Large intestine (tissue), 3 donors: ENCODE data around the gene FAM118B. TPM values are rescaled to one million over a fixed set of nuclear protein-coding genes. Genes with fewer than 3 reads are reported as not detected.

ENCODE experiments used
- DNase-seq, 2 donors: peaks; one replicate each; pipeline versions ENCODE4 v3.0.0 to v3.0.0-alpha.2; 2013
- H3K27ac ChIP-seq: one replicate; pipeline ENCODE4 v1.5.1; 2013; ENCODE audit warnings: low read length
- H3K27me3 ChIP-seq: 2 replicates; pipeline ENCODE4 v1.6.1; 2013; ENCODE audit warnings: low read length; ENCODE audit not compliant: control insufficient read depth, insufficient read depth
- H3K36me3 ChIP-seq: 2 replicates; pipeline ENCODE4 v1.6.1; 2013; ENCODE audit warnings: low read length; ENCODE audit not compliant: control insufficient read depth, insufficient read depth
- H3K4me1 ChIP-seq: one replicate; pipeline ENCODE4 v1.6.1; 2013; ENCODE audit warnings: low read length; ENCODE audit not compliant: control insufficient read depth, insufficient read depth
- H3K4me3 ChIP-seq: one replicate; pipeline ENCODE4 v1.5.1; 2013; ENCODE audit warnings: low read length
- H3K9me3 ChIP-seq: one replicate; pipeline ENCODE4 v1.6.1; 2013; ENCODE audit warnings: mild to moderate bottlenecking, low read depth, low read length, moderate library complexity; ENCODE audit not compliant: control insufficient read depth
- WGBS: methylation state at CpG from one replicate; pipeline ENCODE4 v1.1.5; 2013; ENCODE audit warnings: low lambda C conversion rate; ENCODE audit not compliant: insufficient coverage; 5-methylcytosine and 5-hydroxymethylcytosine counted together
- polyA plus RNA-seq: library from polyadenylated mRNA; unstranded; fragments of 120-200 nt; gene quantifications from one replicate; pipeline ENCODE4 v1.2.1, GENCODE V29; 2013

Gene FAM118B
- polyA plus RNA-seq, 1 donor = 26.8 TPM

DNA sequence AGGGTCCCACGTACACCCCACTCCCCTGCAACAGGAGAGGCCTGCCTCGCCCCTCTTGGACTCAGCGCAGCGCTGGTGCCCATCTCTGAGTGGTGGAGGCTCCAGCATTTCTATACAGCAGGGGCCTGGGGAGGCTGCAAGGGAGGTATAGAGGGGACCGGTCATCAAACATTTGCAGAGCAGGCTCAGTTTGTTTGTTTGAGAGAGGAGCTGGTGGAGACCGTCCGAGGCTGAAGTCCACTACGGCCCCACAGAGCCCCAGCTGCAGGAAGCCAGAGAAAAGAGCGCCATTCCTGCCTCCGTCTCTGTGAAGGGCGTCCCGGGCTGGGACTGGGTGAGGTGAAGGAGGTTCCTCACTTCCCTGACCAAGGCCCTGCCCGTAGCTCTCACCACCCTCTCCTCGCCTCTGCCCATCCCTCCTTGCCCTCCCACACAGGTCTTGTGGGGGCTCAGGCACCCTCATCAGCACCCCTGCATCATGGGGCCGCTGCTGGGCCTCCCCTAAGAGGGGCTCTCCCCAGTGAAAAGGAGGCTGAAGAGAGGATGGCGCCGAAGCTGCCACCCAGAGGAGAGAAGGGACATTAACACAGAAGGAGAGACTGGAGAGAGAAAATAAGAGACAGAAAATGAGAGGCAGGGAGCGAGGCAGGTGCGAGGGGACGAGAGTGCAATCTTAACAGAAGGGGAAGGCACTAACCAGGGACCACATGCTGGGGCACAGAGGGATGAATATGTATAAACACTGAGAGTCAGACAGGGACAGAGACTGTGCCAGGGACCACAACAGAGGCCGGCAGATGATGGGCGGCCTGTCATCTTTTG is 24.7 kb upstream of the FAM118B start:
- DNase-seq = peak in 1 of 2 donors; percentile 43
- 100% methylated on average over 1 of the region's 22 CpGs for WGBS

GRCh38 chr11:126188332-126189108 is 23.1 kb upstream of the FAM118B start:
- WGBS = no CpG with 5 or more reads among the region's 15 CpGs
- DNase-seq = no peak
- H3K27me3 ChIP-seq = no peaks in the 10 kb centered on the region
- H3K9me3 ChIP-seq = no peaks in the 10 kb centered on the region
- peaks cover 16% of the 10 kb centered on the region for H3K4me1 ChIP-seq
- H3K27ac ChIP-seq = no peak overlapping the region
- H3K36me3 ChIP-seq = peaks cover 25% of the 10 kb centered on the region
- no peak overlapping the region for H3K4me3 ChIP-seq

More for the DNA sequence above, 24.7 kb upstream of the FAM118B start:
- Histone ChIP-seq H3K9me3 (no peaks in the 10 kb centered on the region), H3K36me3 (peaks cover 10% of the 10 kb centered on the region), H3K4me3 (no peak overlapping the region), H3K27ac (no peak overlapping the region), H3K27me3 (no peaks in the 10 kb centered on the region), H3K4me1 (peaks cover 16% of the 10 kb centered on the region)

DNA sequence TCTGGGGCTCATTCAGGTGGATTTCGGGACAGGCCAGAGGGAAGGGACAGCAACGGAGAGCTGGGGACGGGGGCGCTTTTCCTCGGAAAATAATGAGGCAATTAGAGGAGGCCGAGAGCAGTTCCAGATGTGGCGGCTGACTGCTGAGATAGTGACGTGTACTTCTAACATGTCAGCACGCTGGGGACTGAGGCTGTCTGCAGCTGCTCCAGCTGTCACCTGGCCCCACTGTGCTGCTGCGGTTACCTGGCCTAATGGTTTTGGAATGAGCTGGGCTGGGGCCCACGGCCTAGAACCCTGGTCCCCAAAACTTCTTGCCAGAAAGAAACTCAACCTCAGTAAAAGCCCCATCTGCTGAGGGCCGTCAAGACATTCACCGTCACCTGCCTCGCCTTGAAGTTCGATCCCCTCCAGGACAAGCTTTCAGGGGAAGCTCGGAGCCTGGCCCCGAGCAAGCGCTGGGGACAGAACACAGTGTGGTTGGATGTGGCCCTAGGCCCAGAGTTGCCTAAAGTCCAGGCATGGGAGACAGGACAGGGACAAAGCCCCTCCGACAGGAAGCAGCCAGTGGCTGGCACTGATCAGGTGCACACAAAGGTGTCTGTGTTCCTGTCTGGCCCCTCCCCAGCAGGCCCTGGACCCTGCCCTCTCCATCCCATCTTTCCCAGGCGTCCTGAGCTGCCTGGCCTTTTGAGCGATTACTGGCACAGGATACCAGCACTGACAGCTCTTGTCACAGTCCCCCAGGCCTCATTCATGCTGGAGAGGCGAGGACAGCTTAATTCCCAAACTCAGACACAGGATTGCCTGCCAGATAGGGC is 22.3 kb upstream of the FAM118B start:
- H3K9me3 ChIP-seq = no peaks in the 10 kb centered on the region
- H3K4me1 ChIP-seq = peaks cover 16% of the 10 kb centered on the region
- no peak overlapping the region for H3K27ac ChIP-seq
- peaks cover 25% of the 10 kb centered on the region for H3K36me3 ChIP-seq
- no peak overlapping the region for H3K4me3 ChIP-seq
- WGBS = no CpG with 5 or more reads among the region's 22 CpGs
- DNase-seq = peak; percentile 50 to 82
- no peaks in the 10 kb centered on the region for H3K27me3 ChIP-seq

GRCh38 chr11:126190792-126191191 is 20.8 kb upstream of the FAM118B start:
- Histone ChIP-seq H3K27ac (no peak overlapping the region), H3K36me3 (peaks cover 30% of the 10 kb centered on the region), H3K27me3 (no peaks in the 10 kb centered on the region), H3K9me3 (no peaks in the 10 kb centered on the region), H3K4me3 (no peak overlapping the region), H3K4me1 (peaks cover 10% of the 10 kb centered on the region)
- no peak for DNase-seq
- WGBS = no CpG with 5 or more reads among the region's 14 CpGs

- Histone ChIP-seq H3K4me1 (peaks cover 6% of the 10 kb centered on the region), H3K36me3 (peaks cover 34% of the 10 kb centered on the region), H3K27me3 (no peaks in the 10 kb centered on the region), H3K27ac (no peak overlapping the region), H3K4me3 (no peak overlapping the region), H3K9me3 (no peaks in the 10 kb centered on the region)
- DNase-seq = no peak
- no CpG with 5 or more reads among the region's 11 CpGs for WGBS
Observed at GRCh38 chr11:126191379-126192073, 20.1 kb upstream of the FAM118B start.

- Histone ChIP-seq H3K4me3 (no peak overlapping the region), H3K27ac (no peak overlapping the region), H3K4me1 (no peaks in the 10 kb centered on the region), H3K36me3 (peaks cover 42% of the 10 kb centered on the region), H3K27me3 (no peaks in the 10 kb centered on the region), H3K9me3 (no peaks in the 10 kb centered on the region)
- WGBS = no CpG with 5 or more reads among the region's 7 CpGs
- no peak for DNase-seq
Observed at GRCh38 chr11:126192361-126192760, 19.2 kb upstream of the FAM118B start.

GRCh38 chr11:126193038-126193478 is 18.5 kb upstream of the FAM118B start:
- no peak for DNase-seq

DNA sequence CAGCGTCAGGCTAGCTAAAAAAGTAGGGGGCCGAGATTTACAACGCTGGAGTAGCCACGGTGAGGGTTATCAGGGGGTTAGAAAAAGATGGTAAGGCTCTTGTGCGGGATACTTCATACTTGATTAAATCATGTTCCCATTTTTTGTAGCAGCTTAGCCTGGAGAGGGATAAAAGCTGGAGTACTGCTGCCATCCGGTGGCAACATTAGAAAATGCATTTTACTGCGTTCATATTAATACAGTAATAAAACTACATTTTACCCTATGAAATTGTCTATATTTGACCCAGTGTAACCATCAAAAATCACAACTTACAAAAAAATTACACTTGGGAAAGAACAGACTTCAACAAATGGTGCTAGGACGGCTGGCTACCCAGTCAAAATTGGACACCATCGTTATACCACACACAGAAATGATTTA is 17.4 kb upstream of the FAM118B start:
- Histone ChIP-seq H3K4me1 (no peaks in the 10 kb centered on the region), H3K27ac (no peak overlapping the region), H3K36me3 (peaks cover 57% of the 10 kb centered on the region), H3K9me3 (peaks cover 3% of the 10 kb centered on the region), H3K4me3 (no peak overlapping the region), H3K27me3 (no peaks in the 10 kb centered on the region)
- WGBS = 41% methylated on average over 5 of the region's 9 CpGs
- DNase-seq = peak in 1 of 2 donors; percentile 38

More at GRCh38 chr11:126193038-126193478, 18.5 kb upstream of the FAM118B start:
- no peak overlapping the region for H3K27ac ChIP-seq
- no CpG with 5 or more reads among the region's 16 CpGs for whole genome bisulfite sequencing
- H3K4me1 ChIP-seq = no peaks in the 10 kb centered on the region
- peaks cover 3% of the 10 kb centered on the region for H3K9me3 ChIP-seq
- no peak overlapping the region for H3K4me3 ChIP-seq
- H3K27me3 ChIP-seq = no peaks in the 10 kb centered on the region
- peaks cover 49% of the 10 kb centered on the region for H3K36me3 ChIP-seq

- Histone ChIP-seq H3K4me3 (no peak overlapping the region), H3K27ac (no peak overlapping the region), H3K9me3 (peaks cover 3% of the 10 kb centered on the region), H3K27me3 (no peaks in the 10 kb centered on the region), H3K4me1 (no peaks in the 10 kb centered on the region), H3K36me3 (peaks cover 65% of the 10 kb centered on the region)
- no CpG with 5 or more reads among the region's 3 CpGs for WGBS
- DNase-seq = no peak
Observed at GRCh38 chr11:126195119-126195518, 16.5 kb upstream of the FAM118B start.
